Peyer's patch (tissue), 4 donors: ENCODE measurements around the gene OPCML. TPM values are rescaled to one million over a fixed set of nuclear protein-coding genes. Genes with fewer than 3 reads are reported as not detected.

Experiments used
- DNase-seq, 3 donors: peaks; one replicate each; pipeline ENCODE4 v3.0.0-alpha.2; 2017 to 2019
- H3K27ac ChIP-seq, 4 donors: fragments of 200-600 bp; sonication (generic); one replicate each; pipeline ENCODE4 v1.5.1; 2016 to 2019
- H3K27me3 ChIP-seq, 2 donors: fragments of 200-600 bp; sonication (generic); one replicate each; pipeline ENCODE4 v1.5.1; 2019
- H3K36me3 ChIP-seq, 3 donors: fragments of 200-600 bp; sonication (generic); one replicate each; pipeline ENCODE4 v1.5.1; 2016 to 2019
- H3K4me1 ChIP-seq, 4 donors: fragments of 200-600 bp; sonication (generic); one replicate each; pipeline ENCODE4 v1.5.1; 2016 to 2019
- H3K4me3 ChIP-seq, 4 donors: fragments of 200-600 bp; sonication (generic); 1 replicate in 3 of 4; 2 replicates in 1 of 4; pipeline ENCODE4 v1.5.1; 2016 to 2019; ENCODE audit warnings: mild to moderate bottlenecking in 1 of 4
- H3K9me3 ChIP-seq, 4 donors: fragments of 200-600 bp; sonication (generic); one replicate each; pipeline ENCODE4 v1.5.1; 2016 to 2019; ENCODE audit warnings: mild to moderate bottlenecking in 1 of 4
- CTCF ChIP-seq, 6 experiments: fragments of 450-650 bp in 4 of 6; fragments of 200-600 bp in 2 of 6; sonication (generic) in 1 of 6; IDR thresholded peaks; one replicate each; pipeline ENCODE4 v1.5.1; 2017 to 2019; ENCODE audit warnings: antibody characterized with exemption in 6 of 6, mild to moderate bottlenecking in 3 of 6, moderate library complexity in 1 of 6
- POLR2A ChIP-seq, 2 donors: fragments of 450-650 bp; IDR thresholded peaks; one replicate each; pipeline ENCODE4 v1.5.1; 2017; ENCODE audit warnings: antibody characterized with exemption in 2 of 2, mild to moderate bottlenecking in 2 of 2, moderate library complexity in 2 of 2
- total RNA-seq, 4 donors: library from RNA; depleted of rRNA; stranded (reverse); fragments of >200 nt; gene quantifications; one replicate each; pipeline ENCODE4 v1.1.0, GENCODE V29; 2016

OPCML gene
- total RNA-seq, 4 donors from 2014 or later, result not detected

- Histone ChIP-seq H3K9me3 (no peaks in the 10 kb centered on the region), H3K27ac (no peak overlapping the region), H3K36me3 (no peaks in the 10 kb centered on the region), H3K4me3 (no peak overlapping the region), H3K4me1 (no peaks in the 10 kb centered on the region), H3K27me3 (no peaks in the 10 kb centered on the region)
- no peak for DNase-seq
- TF ChIP-seq POLR2A (IDR thresholded peaks at IDR 0.05) (no peak), CTCF (IDR thresholded peaks at IDR 0.05) (no peak)
Measured at GRCh38 chr11:132933703-132934102, 598.6 kb downstream of the OPCML start.

- TF ChIP-seq CTCF (IDR thresholded peaks at IDR 0.05) (no peak), POLR2A (IDR thresholded peaks at IDR 0.05) (no peak)
- Histone ChIP-seq H3K36me3 (no peaks in the 10 kb centered on the region), H3K4me1 (no peaks in the 10 kb centered on the region)
Measured at GRCh38 chr11:132925825-132926469, 606.4 kb downstream of the OPCML start.

GRCh38 chr11:132921597-132921996 lies 610.7 kb downstream of the OPCML start:
- Histone ChIP-seq H3K4me3 (no peak overlapping the region), H3K9me3 (no peaks in the 10 kb centered on the region), H3K27ac (no peak overlapping the region), H3K36me3 (no peaks in the 10 kb centered on the region), H3K27me3 (no peaks in the 10 kb centered on the region), H3K4me1 (no peaks in the 10 kb centered on the region)
- DNase-seq, result no peak
- TF ChIP-seq CTCF (IDR thresholded peaks at IDR 0.05) (no peak), POLR2A (IDR thresholded peaks at IDR 0.05) (no peak)

More at GRCh38 chr11:132925825-132926469, 606.4 kb downstream of the OPCML start:
- H3K27me3 ChIP-seq, result no peaks in the 10 kb centered on the region
- H3K27ac ChIP-seq, result no peak overlapping the region
- no peak overlapping the region for H3K4me3 ChIP-seq
- no peak for DNase-seq
- H3K9me3 ChIP-seq, result no peaks in the 10 kb centered on the region

- no peak for DNase-seq
- no peak overlapping the region for H3K27ac ChIP-seq
Measured at GRCh38 chr11:132920451-132921096, 611.7 kb downstream of the OPCML start.

GRCh38 chr11:132914600-132914999 lies 617.7 kb downstream of the OPCML start:
- peaks cover 0 to 22% (median 1%) of the 10 kb centered on the region in 4 donors for H3K4me1 ChIP-seq
- TF ChIP-seq POLR2A (IDR thresholded peaks at IDR 0.05), result no peak
- no peak for TF ChIP-seq CTCF (IDR thresholded peaks at IDR 0.05)
- H3K9me3 ChIP-seq, result no peaks in the 10 kb centered on the region
- no peaks in the 10 kb centered on the region for H3K36me3 ChIP-seq
- no peak overlapping the region for H3K4me3 ChIP-seq
- H3K27ac ChIP-seq, result no peak overlapping the region
- H3K27me3 ChIP-seq, result no peaks in the 10 kb centered on the region
- DNase-seq, result no peak

More at GRCh38 chr11:132920451-132921096, 611.7 kb downstream of the OPCML start:
- Histone ChIP-seq H3K4me1 (no peaks in the 10 kb centered on the region), H3K36me3 (no peaks in the 10 kb centered on the region), H3K4me3 (no peak overlapping the region), H3K27me3 (no peaks in the 10 kb centered on the region), H3K9me3 (no peaks in the 10 kb centered on the region)
- no peak for TF ChIP-seq POLR2A (IDR thresholded peaks at IDR 0.05)

- Histone ChIP-seq H3K27ac (no peak overlapping the region), H3K9me3 (no peaks in the 10 kb centered on the region), H3K4me3 (no peak overlapping the region), H3K27me3 (no peaks in the 10 kb centered on the region), H3K36me3 (no peaks in the 10 kb centered on the region), H3K4me1 (peaks cover 0 to 24% (median 1%) of the 10 kb centered on the region in 4 donors)
- no peak for TF ChIP-seq POLR2A (IDR thresholded peaks at IDR 0.05)
- TF ChIP-seq CTCF (IDR thresholded peaks at IDR 0.05), result no peak
- DNase-seq, result no peak
Measured at GRCh38 chr11:132913886-132914285, 618.4 kb downstream of the OPCML start.
